ENCODE data around the gene SLC22A12.

The SLC22A12 gene

GRCh38 chr11:64601605-64602465 lies 10.8 kb downstream of the SLC22A12 start:
- no peak overlapping the region for H3K27ac Mint-ChIP-seq

GRCh38 chr11:64602466-64603070 lies 11.5 kb downstream of the SLC22A12 start:
- Mint-ChIP-seq H3K4me1 (ENCODE audit: low read depth) (no peaks in the 10 kb centered on the region), H3K36me3 (ENCODE audit: low read depth) (no peaks in the 10 kb centered on the region), H3K4me3 (no peak overlapping the region), H3K27me3 (peaks cover 3% of the 10 kb centered on the region), H3K27ac (no peak overlapping the region), H3K9me3 (no peaks in the 10 kb centered on the region)
- DNase-seq: no peak

More at GRCh38 chr11:64601605-64602465, 10.8 kb downstream of the SLC22A12 start:
- no peak for DNase-seq
- Mint-ChIP-seq H3K36me3 (ENCODE audit: low read depth) (no peaks in the 10 kb centered on the region), H3K4me3 (no peak overlapping the region), H3K27me3 (peaks cover 3% of the 10 kb centered on the region), H3K9me3 (no peaks in the 10 kb centered on the region), H3K4me1 (ENCODE audit: low read depth) (no peaks in the 10 kb centered on the region)

GRCh38 chr11:64603411-64604110 lies 12.5 kb downstream of the SLC22A12 start:
- no peaks in the 10 kb centered on the region for H3K9me3 Mint-ChIP-seq
- no peaks in the 10 kb centered on the region for H3K4me1 Mint-ChIP-seq (ENCODE audit: low read depth)
- H3K27me3 Mint-ChIP-seq: peaks cover 3% of the 10 kb centered on the region
- no peak overlapping the region for H3K4me3 Mint-ChIP-seq
- no peak overlapping the region for H3K27ac Mint-ChIP-seq
- DNase-seq: no peak
- no peaks in the 10 kb centered on the region for H3K36me3 Mint-ChIP-seq (ENCODE audit: low read depth)

- peaks cover 3% of the 10 kb centered on the region for H3K27me3 Mint-ChIP-seq
- H3K27ac Mint-ChIP-seq: no peak overlapping the region
These were observed 13.6 kb downstream of the SLC22A12 start for GRCh38 chr11:64604458-64605243.

DNA sequence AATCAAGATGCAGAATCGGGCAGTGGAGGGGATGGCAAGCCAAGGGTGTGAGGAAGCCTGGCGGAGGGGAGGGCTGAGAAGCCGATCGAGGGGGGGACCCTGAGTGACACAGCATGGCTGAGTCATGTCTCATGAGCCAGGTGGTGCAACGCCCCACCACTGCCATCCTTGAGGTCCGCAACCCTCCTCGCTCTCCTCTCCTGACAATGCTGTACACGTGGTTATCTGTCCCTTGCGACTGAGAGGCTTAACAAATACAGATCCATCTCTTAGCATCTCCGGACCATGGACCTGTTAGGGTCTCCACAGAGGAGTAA lies 14.2 kb downstream of the SLC22A12 start:
- Mint-ChIP-seq H3K27ac (no peak overlapping the region), H3K4me1 (ENCODE audit: low read depth) (no peaks in the 10 kb centered on the region), H3K9me3 (no peaks in the 10 kb centered on the region), H3K4me3 (no peak overlapping the region), H3K27me3 (peaks cover 3% of the 10 kb centered on the region), H3K36me3 (ENCODE audit: low read depth) (no peaks in the 10 kb centered on the region)
- no peak for DNase-seq

More at GRCh38 chr11:64604458-64605243, 13.6 kb downstream of the SLC22A12 start:
- no peaks in the 10 kb centered on the region for H3K9me3 Mint-ChIP-seq
- H3K4me3 Mint-ChIP-seq: no peak overlapping the region
- DNase-seq: no peak
- H3K4me1 Mint-ChIP-seq (ENCODE audit: low read depth): no peaks in the 10 kb centered on the region
- H3K36me3 Mint-ChIP-seq (ENCODE audit: low read depth): no peaks in the 10 kb centered on the region

DNA sequence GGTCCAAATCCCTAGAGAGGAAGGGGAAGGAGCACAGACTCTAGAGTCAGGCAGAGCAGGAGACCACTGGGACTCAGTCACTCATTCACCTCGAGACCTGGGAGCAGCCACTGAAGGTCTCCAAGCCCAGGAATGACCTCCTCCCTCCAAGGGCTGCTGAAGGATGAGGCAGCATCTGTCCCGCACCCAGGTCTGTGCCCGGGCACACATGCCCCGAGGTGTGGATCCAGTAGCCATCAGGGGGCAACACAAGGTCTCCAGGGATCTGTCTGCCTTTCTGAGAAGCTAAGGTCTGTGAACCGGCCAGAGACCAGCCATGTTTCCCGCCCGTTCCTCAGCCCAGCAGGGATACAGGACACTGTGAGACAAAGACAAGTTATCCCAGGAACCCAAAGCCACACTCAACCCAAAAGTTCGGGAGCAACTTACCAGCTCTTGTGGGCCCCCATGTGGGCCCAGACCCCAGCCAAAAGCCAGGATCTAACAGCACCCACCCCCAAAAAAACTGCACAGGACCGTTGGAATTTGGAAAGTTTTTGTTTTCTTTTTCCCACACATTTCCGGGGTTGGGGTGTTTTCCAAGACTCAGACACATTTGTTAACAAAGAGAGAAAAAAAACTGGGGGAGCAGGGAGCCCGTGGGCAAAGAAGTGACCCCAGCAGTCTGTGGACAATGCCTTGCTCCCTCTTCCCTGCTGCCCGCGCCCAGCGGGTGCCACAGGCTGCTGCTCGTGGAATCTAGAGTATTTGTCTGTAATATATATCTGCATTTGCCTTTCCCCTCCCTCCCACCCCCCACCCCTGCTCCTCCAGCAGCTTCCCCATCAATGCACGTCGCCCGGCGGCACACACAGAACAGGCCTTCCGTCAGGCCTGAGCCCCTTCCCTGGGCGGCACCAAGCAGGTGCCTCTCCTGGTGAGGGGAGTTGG lies 14.9 kb downstream of the SLC22A12 start:
- H3K36me3 Mint-ChIP-seq (ENCODE audit: low read depth): no peaks in the 10 kb centered on the region
- no peak for DNase-seq
- H3K27ac Mint-ChIP-seq: no peak overlapping the region
- peaks cover 3% of the 10 kb centered on the region for H3K27me3 Mint-ChIP-seq
- H3K4me3 Mint-ChIP-seq: no peak overlapping the region
- H3K4me1 Mint-ChIP-seq (ENCODE audit: low read depth): no peaks in the 10 kb centered on the region
- no peaks in the 10 kb centered on the region for H3K9me3 Mint-ChIP-seq

DNA sequence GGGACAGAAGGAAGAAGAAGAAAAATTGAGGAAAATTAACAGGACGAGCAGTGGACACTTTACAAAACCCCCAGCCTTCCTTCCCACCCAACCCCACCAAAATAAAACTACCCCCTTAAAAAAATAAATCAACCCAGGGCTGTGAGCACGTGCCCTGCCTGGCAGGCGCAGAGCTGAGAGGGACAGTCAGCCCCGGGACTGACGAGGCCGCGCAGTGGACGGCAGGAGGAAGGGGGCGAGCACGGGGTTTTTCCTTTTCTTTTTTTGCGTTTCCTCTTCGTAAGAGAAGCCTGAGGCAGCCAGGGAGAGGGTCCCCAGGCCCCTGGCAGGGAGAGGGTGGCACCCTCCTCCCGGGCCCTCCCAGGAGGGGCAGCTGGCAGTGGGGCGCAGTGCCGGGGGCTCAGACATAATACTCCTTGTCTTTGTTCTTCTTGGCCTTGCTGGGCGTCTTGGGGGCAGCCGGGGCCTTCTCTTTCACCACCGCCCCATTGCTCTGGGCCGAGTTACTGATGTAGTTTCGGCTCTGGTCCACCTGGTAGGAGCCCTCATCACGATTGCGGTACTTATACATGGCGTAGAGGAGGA lies 15.9 kb downstream of the SLC22A12 start:
- peaks cover 5% of the 10 kb centered on the region for H3K4me1 Mint-ChIP-seq (ENCODE audit: low read depth)
- peaks cover 3% of the 10 kb centered on the region for H3K27me3 Mint-ChIP-seq
- H3K4me3 Mint-ChIP-seq: no peak overlapping the region
- DNase-seq: no peak
- no peaks in the 10 kb centered on the region for H3K9me3 Mint-ChIP-seq
- H3K27ac Mint-ChIP-seq: no peak overlapping the region
- no peaks in the 10 kb centered on the region for H3K36me3 Mint-ChIP-seq (ENCODE audit: low read depth)

DNA sequence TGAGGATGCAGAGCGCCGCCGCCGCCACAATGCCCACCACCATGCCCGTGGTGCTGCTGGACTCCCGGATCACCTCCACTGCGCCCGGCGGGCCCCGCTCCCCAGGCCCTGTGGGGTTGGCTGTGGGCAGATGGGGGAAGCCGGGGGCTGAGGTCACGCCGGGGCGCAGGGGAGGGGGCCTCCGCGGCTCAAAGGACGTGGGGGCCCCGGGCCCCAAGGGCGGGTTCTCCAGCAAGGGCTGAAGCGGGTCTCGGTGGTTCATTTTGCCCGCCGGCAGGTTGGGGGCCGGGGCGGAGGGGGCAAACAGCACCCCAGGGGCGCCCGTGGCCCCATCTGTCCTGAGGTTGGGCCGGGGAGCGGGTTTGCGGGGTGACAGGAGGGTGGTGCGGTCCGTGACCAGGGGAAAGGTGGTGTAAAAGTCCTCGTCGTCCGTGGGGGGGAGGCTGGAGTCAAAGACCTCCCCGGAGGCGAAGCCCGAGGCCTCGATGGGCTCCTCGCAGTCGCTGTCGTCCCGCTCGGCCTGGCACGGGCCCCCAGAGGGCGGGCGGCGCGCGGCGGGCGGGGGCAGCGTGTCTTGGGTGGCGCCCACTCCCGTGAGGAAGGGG lies 16.5 kb downstream of the SLC22A12 start:
- no peak overlapping the region for H3K27ac Mint-ChIP-seq
- H3K27me3 Mint-ChIP-seq: peaks cover 3% of the 10 kb centered on the region
- no peak for DNase-seq
- H3K36me3 Mint-ChIP-seq (ENCODE audit: low read depth): no peaks in the 10 kb centered on the region
- no peaks in the 10 kb centered on the region for H3K9me3 Mint-ChIP-seq
- no peak overlapping the region for H3K4me3 Mint-ChIP-seq
- H3K4me1 Mint-ChIP-seq (ENCODE audit: low read depth): peaks cover 10% of the 10 kb centered on the region

GRCh38 chr11:64608046-64608445 lies 17.0 kb downstream of the SLC22A12 start:
- H3K4me3 Mint-ChIP-seq: no peak overlapping the region
- H3K27me3 Mint-ChIP-seq: peaks cover 3% of the 10 kb centered on the region
- H3K4me1 Mint-ChIP-seq (ENCODE audit: low read depth): peaks cover 10% of the 10 kb centered on the region
- H3K9me3 Mint-ChIP-seq: no peaks in the 10 kb centered on the region
- no peak overlapping the region for H3K27ac Mint-ChIP-seq
- no peaks in the 10 kb centered on the region for H3K36me3 Mint-ChIP-seq (ENCODE audit: low read depth)
- no peak for DNase-seq

GRCh38 chr11:64608636-64609035 lies 17.6 kb downstream of the SLC22A12 start:
- DNase-seq: no peak
- no peak overlapping the region for H3K27ac Mint-ChIP-seq
- H3K9me3 Mint-ChIP-seq: no peaks in the 10 kb centered on the region
- peaks cover 3% of the 10 kb centered on the region for H3K27me3 Mint-ChIP-seq
- H3K36me3 Mint-ChIP-seq (ENCODE audit: low read depth): no peaks in the 10 kb centered on the region
- peaks cover 10% of the 10 kb centered on the region for H3K4me1 Mint-ChIP-seq (ENCODE audit: low read depth)
- H3K4me3 Mint-ChIP-seq: no peak overlapping the region

DNA sequence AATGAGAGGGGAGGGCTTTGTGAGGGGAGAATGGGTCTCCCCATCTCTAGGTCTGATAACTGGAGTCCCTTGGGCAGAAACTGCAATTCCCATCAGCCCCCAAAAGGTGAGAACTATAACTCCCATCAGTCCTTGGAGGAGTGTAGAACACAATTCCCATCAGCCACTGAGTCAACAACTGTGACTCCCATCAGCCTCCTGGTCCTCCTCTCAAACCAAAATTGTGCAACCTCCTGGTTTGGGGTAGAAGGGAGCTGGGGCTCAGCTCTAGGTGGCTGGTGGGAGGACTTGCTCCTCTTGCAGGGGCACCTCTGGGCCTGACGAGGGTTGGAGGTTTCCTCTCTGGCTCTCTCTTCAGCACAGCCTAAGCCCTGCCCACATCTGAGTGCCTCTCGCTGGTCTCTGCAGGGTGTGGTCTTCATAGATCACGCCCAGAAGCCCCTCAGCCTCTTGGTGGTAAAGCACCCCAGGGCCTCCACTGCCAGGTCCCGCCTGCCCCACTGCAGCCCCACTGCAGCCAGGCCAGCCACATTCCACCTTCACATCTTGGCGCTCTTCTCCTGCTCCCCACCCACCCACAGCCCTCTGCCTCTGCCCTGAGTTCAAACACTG lies 18.5 kb downstream of the SLC22A12 start:
- Mint-ChIP-seq H3K36me3 (ENCODE audit: low read depth) (no peaks in the 10 kb centered on the region), H3K27ac (no peak overlapping the region), H3K4me3 (no peak overlapping the region), H3K9me3 (no peaks in the 10 kb centered on the region), H3K27me3 (peaks cover 3% of the 10 kb centered on the region), H3K4me1 (ENCODE audit: low read depth) (peaks cover 10% of the 10 kb centered on the region)
- no peak for DNase-seq

DNA sequence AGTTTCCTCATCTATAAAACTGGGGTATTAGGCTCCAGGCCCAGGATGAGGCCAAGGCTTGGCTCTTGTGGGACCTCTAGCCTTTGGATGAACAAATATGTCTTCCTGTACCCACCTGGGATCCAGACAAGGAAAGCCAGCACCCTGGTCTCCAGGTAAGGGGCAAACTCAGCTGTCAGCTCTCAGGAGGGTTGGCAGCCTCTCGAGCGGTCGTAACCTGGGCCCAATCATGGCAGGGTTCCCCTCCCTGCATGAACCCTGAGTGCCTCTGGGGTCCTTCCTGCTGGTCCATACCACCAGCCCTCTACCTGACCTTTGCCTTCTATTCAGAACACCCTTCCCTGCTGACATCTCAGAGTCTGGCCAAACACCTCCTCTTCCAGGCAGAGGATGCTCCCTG lies 19.6 kb downstream of the SLC22A12 start:
- Mint-ChIP-seq H3K9me3 (no peaks in the 10 kb centered on the region), H3K36me3 (ENCODE audit: low read depth) (no peaks in the 10 kb centered on the region), H3K27ac (no peak overlapping the region)

GRCh38 chr11:64611176-64611575 lies 20.2 kb downstream of the SLC22A12 start:
- no peaks in the 10 kb centered on the region for H3K9me3 Mint-ChIP-seq
- H3K4me3 Mint-ChIP-seq: no peak overlapping the region
- H3K4me1 Mint-ChIP-seq (ENCODE audit: low read depth): peaks cover 10% of the 10 kb centered on the region
- no peak overlapping the region for H3K27ac Mint-ChIP-seq
- H3K36me3 Mint-ChIP-seq (ENCODE audit: low read depth): no peaks in the 10 kb centered on the region
- no peaks in the 10 kb centered on the region for H3K27me3 Mint-ChIP-seq
- no peak for DNase-seq

More for the DNA sequence above, 19.6 kb downstream of the SLC22A12 start:
- no peaks in the 10 kb centered on the region for H3K27me3 Mint-ChIP-seq
- H3K4me3 Mint-ChIP-seq: no peak overlapping the region
- DNase-seq: no peak
- peaks cover 10% of the 10 kb centered on the region for H3K4me1 Mint-ChIP-seq (ENCODE audit: low read depth)
